Loucy (cell line): Measurements from ENCODE around the gene DYRK2.

ENCODE experiments used
- H2AFZ ChIP-seq: fragments of 200-600 bp; sonication (generic); 2 replicates; pipeline ENCODE4 v1.6.0; 2016; ENCODE audit warnings: antibody characterized with exemption, mild to moderate bottlenecking, low read length, moderate library complexity
- H3F3A ChIP-seq: fragments of 200-600 bp; 2 replicates; pipeline ENCODE4 v1.6.0; 2016; ENCODE audit warnings: antibody characterized with exemption, low read depth, mild to moderate bottlenecking
- H3K27me3 ChIP-seq: fragments of 200-600 bp; sonication (generic); 2 replicates; pipeline ENCODE4 v1.6.1; 2014; ENCODE audit warnings: low read length, mild to moderate bottlenecking; ENCODE audit not compliant: insufficient read depth, poor library complexity, severe bottlenecking
- H3K36me3 ChIP-seq: fragments of 200-600 bp; sonication (generic); 2 replicates; pipeline ENCODE4 v1.6.1; 2016; ENCODE audit warnings: low read length; ENCODE audit not compliant: insufficient read depth
- H3K4me1 ChIP-seq: fragments of 200-600 bp; sonication (generic); 2 replicates; pipeline ENCODE4 v1.5.1; 2014; ENCODE audit warnings: low read length, mild to moderate bottlenecking; ENCODE audit not compliant: insufficient read depth, poor library complexity, severe bottlenecking
- H3K4me2 ChIP-seq: fragments of 200-600 bp; sonication (generic); 2 replicates; pipeline ENCODE4 v1.6.0; 2014; ENCODE audit warnings: antibody characterized with exemption, low read length, low read depth, mild to moderate bottlenecking; ENCODE audit not compliant: poor library complexity, severe bottlenecking
- H3K4me3 ChIP-seq: fragments of 200-600 bp; sonication (generic); 2 replicates; pipeline ENCODE4 v1.5.1; 2014; ENCODE audit warnings: low read length, mild to moderate bottlenecking, mixed read lengths; ENCODE audit not compliant: poor library complexity, severe bottlenecking
- H3K79me2 ChIP-seq: fragments of 200-600 bp; sonication (generic); 2 replicates; pipeline ENCODE4 v1.6.1; 2014; ENCODE audit warnings: low read length; ENCODE audit not compliant: insufficient read depth
- H3K9ac ChIP-seq: fragments of 200-600 bp; sonication (generic); 2 replicates; pipeline ENCODE4 v1.6.0; 2014; ENCODE audit warnings: mild to moderate bottlenecking, low read depth, low read length, moderate library complexity; ENCODE audit not compliant: poor library complexity, severe bottlenecking
- H3K9me2 ChIP-seq: fragments of 200-600 bp; sonication (generic); replicated peaks from 2 replicates; pipeline ENCODE4 v1.6.1; 2016; ENCODE audit warnings: low read depth, low read length, mixed read lengths
- H3K9me3 ChIP-seq: fragments of 200-600 bp; sonication (generic); 2 replicates; pipeline ENCODE4 v1.6.1; 2014; ENCODE audit warnings: mild to moderate bottlenecking, antibody characterized with exemption, low read length, low read depth; ENCODE audit not compliant: insufficient read depth
- H4K20me1 ChIP-seq: fragments of 200-600 bp; sonication (generic); 2 replicates; pipeline ENCODE4 v1.6.0; 2014; ENCODE audit warnings: antibody characterized with exemption, low read length, mild to moderate bottlenecking; ENCODE audit not compliant: insufficient read depth, poor library complexity, severe bottlenecking
- EZH2phosphoT487 ChIP-seq: fragments of 200-600 bp; IDR thresholded peaks from 2 replicates; pipeline ENCODE4 v1.6.1; 2018; ENCODE audit warnings: antibody characterized with exemption, mild to moderate bottlenecking, moderate library complexity, borderline replicate concordance
- TF ChIP-seq, protein P1 (sequence below): fragments of 200-600 bp; sonication (generic); conservative IDR thresholded peaks from 2 replicates; pipeline ENCODE4 v1.5.1; 2014; ENCODE audit warnings: mild to moderate bottlenecking, antibody characterized with exemption, low read length

The DYRK2 gene

GRCh38 chr12:67650388-67651131 lies 2.0 kb downstream of the DYRK2 start:
- Histone ChIP-seq H2AFZ (no peak overlapping the region), H3K4me1 (peaks cover 56% of the 10 kb centered on the region), H3F3A (0 out of 2 replicates have a peak, but pooled peaks cover 3% of the 10 kb centered on the region), H3K9ac (peak overlapping the region; percentile 90), H3K79me2 (peaks cover 67% of the 10 kb centered on the region), H3K4me2 (peak overlapping the region; percentile 97), H3K9me3 (no peaks in the 10 kb centered on the region), H3K36me3 (no peaks in the 10 kb centered on the region), H4K20me1 (peaks cover 52% of the 10 kb centered on the region), H3K27me3 (no peaks in the 10 kb centered on the region), H3K9me2 (no peaks in the 10 kb centered on the region), H3K4me3 (peak overlapping the region; percentile 82)
- no peak for TF ChIP-seq EZH2phosphoT487
- TF ChIP-seq, protein P1, sequence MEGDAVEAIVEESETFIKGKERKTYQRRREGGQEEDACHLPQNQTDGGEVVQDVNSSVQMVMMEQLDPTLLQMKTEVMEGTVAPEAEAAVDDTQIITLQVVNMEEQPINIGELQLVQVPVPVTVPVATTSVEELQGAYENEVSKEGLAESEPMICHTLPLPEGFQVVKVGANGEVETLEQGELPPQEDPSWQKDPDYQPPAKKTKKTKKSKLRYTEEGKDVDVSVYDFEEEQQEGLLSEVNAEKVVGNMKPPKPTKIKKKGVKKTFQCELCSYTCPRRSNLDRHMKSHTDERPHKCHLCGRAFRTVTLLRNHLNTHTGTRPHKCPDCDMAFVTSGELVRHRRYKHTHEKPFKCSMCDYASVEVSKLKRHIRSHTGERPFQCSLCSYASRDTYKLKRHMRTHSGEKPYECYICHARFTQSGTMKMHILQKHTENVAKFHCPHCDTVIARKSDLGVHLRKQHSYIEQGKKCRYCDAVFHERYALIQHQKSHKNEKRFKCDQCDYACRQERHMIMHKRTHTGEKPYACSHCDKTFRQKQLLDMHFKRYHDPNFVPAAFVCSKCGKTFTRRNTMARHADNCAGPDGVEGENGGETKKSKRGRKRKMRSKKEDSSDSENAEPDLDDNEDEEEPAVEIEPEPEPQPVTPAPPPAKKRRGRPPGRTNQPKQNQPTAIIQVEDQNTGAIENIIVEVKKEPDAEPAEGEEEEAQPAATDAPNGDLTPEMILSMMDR, result no peak

- H3K4me2 ChIP-seq, result peak overlapping the region; percentile 97
- H3K4me3 ChIP-seq, result peak overlapping the region; percentile 82
- H3K4me1 ChIP-seq, result peaks cover 63% of the 10 kb centered on the region
- H3K36me3 ChIP-seq, result no peaks in the 10 kb centered on the region
- no peaks in the 10 kb centered on the region for H3K9me3 ChIP-seq
- TF ChIP-seq, protein P1, result peak; percentile 59
- no peak for TF ChIP-seq EZH2phosphoT487
- H3K27me3 ChIP-seq, result no peaks in the 10 kb centered on the region
- peak overlapping the region; percentile 90 for H3K9ac ChIP-seq
- H3K79me2 ChIP-seq, result peaks cover 73% of the 10 kb centered on the region
- no peaks in the 10 kb centered on the region for H3K9me2 ChIP-seq
- 0 out of 2 replicates have a peak, but pooled peaks cover 3% of the 10 kb centered on the region for H3F3A ChIP-seq
- peaks cover 58% of the 10 kb centered on the region for H4K20me1 ChIP-seq
- no peak overlapping the region for H2AFZ ChIP-seq
Observed at GRCh38 chr12:67651132-67651695, 2.7 kb downstream of the DYRK2 start.

DNA sequence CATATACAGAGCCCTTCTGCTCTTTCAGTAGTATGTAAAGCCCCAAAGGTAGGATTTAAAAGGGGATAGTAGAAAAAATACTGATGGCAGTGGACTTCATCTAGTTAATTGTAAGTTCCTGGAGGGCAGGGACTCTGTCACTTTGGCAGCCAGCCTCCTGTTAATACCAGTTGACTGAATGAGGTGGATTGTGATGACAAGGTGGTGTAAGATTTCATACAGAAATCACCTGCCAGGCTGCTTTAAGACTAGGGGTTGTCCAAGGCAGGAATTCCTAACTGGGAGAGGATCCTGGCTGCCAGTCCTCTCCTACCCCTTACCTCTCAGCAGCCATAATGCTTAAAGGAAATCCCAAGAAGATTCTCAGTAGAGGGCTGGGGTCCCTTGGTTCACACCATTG lies 7.3 kb downstream of the DYRK2 start:
- TF ChIP-seq, protein P1, result no peak
- TF ChIP-seq EZH2phosphoT487, result no peak
- peaks cover 92% of the 10 kb centered on the region for H3K79me2 ChIP-seq
- peak overlapping the region; percentile 97 for H3K4me2 ChIP-seq
- no peak overlapping the region for H3K9ac ChIP-seq
- H3K9me3 ChIP-seq, result no peaks in the 10 kb centered on the region
- peaks cover 72% of the 10 kb centered on the region for H4K20me1 ChIP-seq
- no peaks in the 10 kb centered on the region for H3K27me3 ChIP-seq
- H3K36me3 ChIP-seq, result peaks cover 38% of the 10 kb centered on the region
- H3K4me3 ChIP-seq, result no peak overlapping the region
- H2AFZ ChIP-seq, result no peak overlapping the region
- no peaks in the 10 kb centered on the region for H3F3A ChIP-seq
- H3K4me1 ChIP-seq, result peaks cover 57% of the 10 kb centered on the region
- H3K9me2 ChIP-seq, result no peaks in the 10 kb centered on the region
